Glutamatergic neuron (in vitro differentiated cells): ENCODE results near the gene LIPM. TPM values are rescaled to one million over a fixed set of nuclear protein-coding genes. Genes with fewer than 3 reads are reported as not detected.

Experiments used
- DNase-seq: peaks from one replicate; pipeline ENCODE4 v3.0.0; 2022
- H3K27ac Mint-ChIP-seq: one replicate; pipeline ENCODE4 v1.8.0; 2020; ENCODE audit warnings: mild to moderate bottlenecking, mixed read lengths, inconsistent platforms; ENCODE audit not compliant: unreplicated experiment
- H3K27me3 Mint-ChIP-seq: one replicate; pipeline ENCODE4 v1.8.0; 2020; ENCODE audit warnings: mild to moderate bottlenecking, moderate library complexity, mixed read lengths, inconsistent platforms; ENCODE audit not compliant: unreplicated experiment
- H3K36me3 Mint-ChIP-seq: one replicate; pipeline ENCODE4 v1.8.0; 2020; ENCODE audit warnings: mild to moderate bottlenecking, mixed read lengths, inconsistent platforms; ENCODE audit not compliant: unreplicated experiment
- H3K4me1 Mint-ChIP-seq: one replicate; pipeline ENCODE4 v1.8.0; 2020; ENCODE audit warnings: mild to moderate bottlenecking, low read depth, mixed read lengths, inconsistent platforms; ENCODE audit not compliant: unreplicated experiment
- H3K4me3 Mint-ChIP-seq: one replicate; pipeline ENCODE4 v1.8.0; 2020; ENCODE audit warnings: mild to moderate bottlenecking, mixed read lengths, inconsistent platforms; ENCODE audit not compliant: unreplicated experiment
- H3K9me3 Mint-ChIP-seq: one replicate; pipeline ENCODE4 v1.8.0; 2020; ENCODE audit warnings: mild to moderate bottlenecking, moderate library complexity, mixed read lengths, inconsistent platforms; ENCODE audit not compliant: unreplicated experiment
- CTCF ChIP-seq: fragments of 200-600 bp; sonication (generic); IDR thresholded peaks from one replicate; pipeline ENCODE4 v1.5.0; 2021; ENCODE audit not compliant: partially characterized antibody, unreplicated experiment
- total RNA-seq: library from RNA; stranded (reverse); fragmentation: NEBNext Ultra II Directional; extraction: Animal tissue kit (Norgen Biotek cat#: 25700); gene quantifications from one replicate; pipeline ENCODE4 v1.2.1, GENCODE V29; 2021; ENCODE audit not compliant: unreplicated experiment

The LIPM gene
- total RNA-seq, 1 donor from 2014 or later: not detected

GRCh38 chr10:88848499-88848898, 46.0 kb downstream of the LIPM start:
- Mint-ChIP-seq H3K27me3 (no peaks in the 10 kb centered on the region), H3K27ac (no peak overlapping the region), H3K4me3 (no peak overlapping the region), H3K36me3 (no peaks in the 10 kb centered on the region), H3K4me1 (no peaks in the 10 kb centered on the region), H3K9me3 (no peaks in the 10 kb centered on the region)
- TF ChIP-seq CTCF: no peak
- no peak for DNase-seq

DNA sequence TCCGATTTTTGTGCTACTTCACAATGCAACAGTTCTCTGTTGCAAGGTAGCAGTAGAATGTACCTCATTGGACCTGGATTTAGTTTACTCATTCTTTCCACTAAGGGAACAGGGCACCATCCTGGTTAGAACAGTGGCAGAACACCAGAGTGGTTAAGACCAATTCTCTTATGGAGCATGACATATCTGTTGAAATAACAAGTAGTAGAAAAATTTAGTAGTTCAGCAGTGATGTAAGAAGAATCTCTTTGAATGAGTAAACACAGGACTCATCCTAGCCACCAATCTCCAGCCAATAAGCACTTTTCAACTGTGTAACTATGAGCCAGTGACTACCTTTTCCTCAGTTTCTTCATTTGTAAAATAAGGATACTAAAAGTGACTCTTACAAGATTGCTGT, 46.7 kb downstream of the LIPM start:
- no peak for DNase-seq
- Mint-ChIP-seq H3K9me3 (no peaks in the 10 kb centered on the region), H3K4me3 (no peak overlapping the region), H3K36me3 (no peaks in the 10 kb centered on the region), H3K27me3 (no peaks in the 10 kb centered on the region), H3K27ac (no peak overlapping the region), H3K4me1 (no peaks in the 10 kb centered on the region)
- no peak for TF ChIP-seq CTCF

- H3K9me3 Mint-ChIP-seq: no peaks in the 10 kb centered on the region
- H3K27ac Mint-ChIP-seq: no peak overlapping the region
- no peak for DNase-seq
- no peaks in the 10 kb centered on the region for H3K36me3 Mint-ChIP-seq
- no peaks in the 10 kb centered on the region for H3K27me3 Mint-ChIP-seq
- no peak overlapping the region for H3K4me3 Mint-ChIP-seq
- TF ChIP-seq CTCF: no peak
- no peaks in the 10 kb centered on the region for H3K4me1 Mint-ChIP-seq
Measured at GRCh38 chr10:88850712-88851111, 48.2 kb downstream of the LIPM start.

GRCh38 chr10:88851706-88852105, 49.2 kb downstream of the LIPM start, which contains the start of gene ANKRD22:
Gene ANKRD22, minus strand, starts transcription at chr10:88851844. Its CDS starts 237 bp downstream, at chr10:88851607.
- DNase-seq: no peak
- Mint-ChIP-seq H3K4me3 (no peak within 1 kb of the TSS), H3K9me3 (no peaks in the 10 kb centered on the region), H3K27me3 (no peaks in the 10 kb centered on the region), H3K36me3 (no peaks in the 10 kb centered on the region), H3K4me1 (no peaks in the 10 kb centered on the region), H3K27ac (no peak within 1 kb of the TSS)
- no peak for TF ChIP-seq CTCF

DNA sequence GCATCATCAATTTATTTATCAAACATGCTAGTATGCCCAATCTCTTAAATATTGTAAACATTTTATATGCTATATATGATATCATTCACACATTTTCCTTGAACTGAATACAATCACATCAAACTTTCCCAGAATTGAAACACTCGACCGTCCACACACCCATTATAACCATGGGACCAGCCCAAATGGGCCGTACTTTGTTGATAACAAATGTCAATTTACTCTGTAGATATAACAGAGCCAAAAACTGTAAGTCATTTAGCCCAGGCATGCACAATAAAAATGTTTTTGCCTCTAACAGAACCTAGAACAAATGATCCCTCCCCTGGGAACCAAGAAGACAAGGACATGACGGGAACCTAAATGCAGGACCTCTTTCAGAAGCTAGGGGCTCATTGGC, 49.8 kb downstream of the LIPM start:
- no peak overlapping the region for H3K27ac Mint-ChIP-seq
- H3K36me3 Mint-ChIP-seq: no peaks in the 10 kb centered on the region

More for the DNA sequence above, 49.8 kb downstream of the LIPM start:
- Mint-ChIP-seq H3K4me3 (no peak overlapping the region), H3K4me1 (no peaks in the 10 kb centered on the region), H3K9me3 (no peaks in the 10 kb centered on the region), H3K27me3 (no peaks in the 10 kb centered on the region)
- no peak for DNase-seq
- no peak for TF ChIP-seq CTCF
